Caco-2 (cell line): ENCODE results near the gene SOX5. TPM values are rescaled to one million over a fixed set of nuclear protein-coding genes. Genes with fewer than 3 reads are reported as not detected.

ENCODE experiments used
- BruUV-seq: library from RNA; stranded (reverse); fragments of 400-500 nt; replicated peaks from 2 replicates; lab custom pipeline; 2021; lab: Mats Ljungman, UMichigan
- CTCF ChIA-PET: fragments of 300-600 bp; sonication (Branson Sonifier 250); formaldehyde crosslinking; loops from one replicate; lab custom pipeline; 2022; ENCODE audit warnings: antibody characterized with exemption; lab: Charles Lee
- POLR2A ChIA-PET: fragments of 300-600 bp; sonication (Branson Sonifier 250); formaldehyde crosslinking; loops from one replicate; lab custom pipeline; 2022; ENCODE audit warnings: antibody characterized with exemption; lab: Charles Lee
- DNase-seq, 2 experiments: peaks; one replicate each; pipeline versions ENCODE4 v3.0.0 to v3.0.0-alpha.2; 2020 to 2022
- H3K27me3 ChIP-seq: replicated peaks from 2 replicates; pipeline ENCODE4 v1.6.0; 2011; ENCODE audit warnings: low read length; ENCODE audit not compliant: control insufficient read depth, insufficient read depth
- H3K36me3 ChIP-seq: 2 replicates; pipeline ENCODE4 v1.5.1; 2011; ENCODE audit warnings: low read length; ENCODE audit not compliant: control insufficient read depth, insufficient read depth
- H3K4me1 ChIP-seq: fragments of 250-450 bp; sonication (Bioruptor Pico); 2 replicates; pipeline ENCODE4 v1.5.1; 2020; ENCODE audit warnings: mild to moderate bottlenecking
- H3K4me3 ChIP-seq: 2 replicates; pipeline ENCODE4 v1.5.1; 2011; ENCODE audit warnings: low read depth, mild to moderate bottlenecking, control low read depth, low read length
- H3K9me3 ChIP-seq: fragments of 250-450 bp; sonication (Bioruptor Pico); 2 replicates; pipeline ENCODE4 v1.5.1; 2020; ENCODE audit warnings: mild to moderate bottlenecking, moderate library complexity
- H3K27ac Mint-ChIP-seq: one replicate; pipeline ENCODE4 v1.8.0; 2022; ENCODE audit warnings: mixed read lengths; ENCODE audit not compliant: unreplicated experiment
- H3K27me3 Mint-ChIP-seq: one replicate; pipeline ENCODE4 v1.8.0; 2022; ENCODE audit warnings: mixed read lengths; ENCODE audit not compliant: insufficient read depth, unreplicated experiment
- H3K36me3 Mint-ChIP-seq: one replicate; pipeline ENCODE4 v1.8.0; 2022; ENCODE audit warnings: mild to moderate bottlenecking, mixed read lengths; ENCODE audit not compliant: insufficient read depth, unreplicated experiment
- H3K4me1 Mint-ChIP-seq: one replicate; pipeline ENCODE4 v1.8.0; 2022; ENCODE audit warnings: low read depth, mixed read lengths; ENCODE audit not compliant: unreplicated experiment
- H3K4me3 Mint-ChIP-seq: one replicate; pipeline ENCODE4 v1.8.0; 2022; ENCODE audit warnings: mild to moderate bottlenecking, moderate library complexity, mixed read lengths; ENCODE audit not compliant: unreplicated experiment
- H3K9me3 Mint-ChIP-seq: one replicate; pipeline ENCODE4 v1.8.0; 2022; ENCODE audit warnings: mixed read lengths; ENCODE audit not compliant: unreplicated experiment
- CTCF ChIP-seq, 2 experiments: fragments of 200-600 bp in 1 of 2; IDR thresholded peaks; 1 replicate in 1 of 2; 2 replicates in 1 of 2; pipeline versions ENCODE4 v1.5.1 to v1.8.0; 2011 to 2022; ENCODE audit warnings: antibody characterized with exemption in 1 of 2, control low read depth in 1 of 2, inconsistent platforms in 1 of 2, low read depth in 1 of 2, low read length in 1 of 2, mild to moderate bottlenecking in 1 of 2, moderate library complexity in 1 of 2; ENCODE audit not compliant: insufficient read depth in 1 of 2, severe bottlenecking in 1 of 2, unreplicated experiment in 1 of 2
- intact Hi-C: fragments of 100-400 bp; cut with micrococcal nuclease; formaldehyde crosslinking; loops from one replicate; pipeline ENCODE4 v1.10.0; 2022; ENCODE audit not compliant: unreplicated experiment
- total RNA-seq: library from RNA; stranded (reverse); gene quantifications from 2 replicates; pipeline ENCODE4 v1.2.3, GENCODE V29; 2022

SOX5 gene
- total RNA-seq, 1 experiment from 2014 or later = 15.4 TPM

GRCh38 chr12:23948291-23948690 is 1.2 kb downstream of the SOX5 start:
- ChIA-PET POLR2A (no interaction called here), CTCF (no interaction called here)
- Mint-ChIP-seq H3K27ac (no peak overlapping the region), H3K4me3 (no peak overlapping the region), H3K36me3 (no peaks in the 10 kb centered on the region), H3K9me3 (no peaks in the 10 kb centered on the region), H3K4me1 (no peaks in the 10 kb centered on the region), H3K27me3 (no peaks in the 10 kb centered on the region)
- BruUV-seq = no TSS peak
- Histone ChIP-seq H3K4me3 (no peak overlapping the region), H3K9me3 (no peaks in the 10 kb centered on the region), H3K36me3 (no peaks in the 10 kb centered on the region), H3K27me3 (no peaks in the 10 kb centered on the region), H3K4me1 (no peaks in the 10 kb centered on the region)
- TF ChIP-seq CTCF (IDR thresholded peaks at IDR 0.05; ENCODE audit: insufficient read depth in 1 of 2, low read depth in 1 of 2, low read length in 1 of 2, severe bottlenecking in 1 of 2, unreplicated experiment in 1 of 2) = no peak
- no peak for DNase-seq
- intact Hi-C loops = loop anchor here (10.0 kb wide), 1 partner anchor 743 kb away; no protein-coding TSS in a partner anchor

GRCh38 chr12:23947395-23947794 is 2.1 kb downstream of the SOX5 start:
- CTCF ChIA-PET = no interaction called here
- Histone ChIP-seq H3K27me3 (no peaks in the 10 kb centered on the region), H3K36me3 (no peaks in the 10 kb centered on the region), H3K9me3 (no peaks in the 10 kb centered on the region), H3K4me1 (no peaks in the 10 kb centered on the region), H3K4me3 (no peak overlapping the region)
- POLR2A ChIA-PET = no interaction called here
- Mint-ChIP-seq H3K27ac (no peak overlapping the region), H3K4me3 (no peak overlapping the region), H3K4me1 (no peaks in the 10 kb centered on the region), H3K36me3 (no peaks in the 10 kb centered on the region), H3K9me3 (no peaks in the 10 kb centered on the region), H3K27me3 (no peaks in the 10 kb centered on the region)
- intact Hi-C loops = loop anchor here (2.0 to 10.0 kb wide), 2 partner anchors 191 to 743 kb away; no protein-coding TSS in a partner anchor
- no peak for DNase-seq
- TF ChIP-seq CTCF (IDR thresholded peaks at IDR 0.05; ENCODE audit: insufficient read depth in 1 of 2, low read depth in 1 of 2, low read length in 1 of 2, severe bottlenecking in 1 of 2, unreplicated experiment in 1 of 2) = no peak
- BruUV-seq = no TSS peak

GRCh38 chr12:23945249-23945648 is 4.2 kb downstream of the SOX5 start:
- ChIA-PET CTCF (no interaction called here), POLR2A (no interaction called here)
- Mint-ChIP-seq H3K9me3 (no peaks in the 10 kb centered on the region), H3K4me3 (no peak overlapping the region), H3K4me1 (peaks cover 6% of the 10 kb centered on the region), H3K27me3 (peaks cover 2% of the 10 kb centered on the region), H3K36me3 (no peaks in the 10 kb centered on the region), H3K27ac (no peak overlapping the region)
- Histone ChIP-seq H3K4me3 (no peak overlapping the region), H3K27me3 (no peaks in the 10 kb centered on the region), H3K9me3 (no peaks in the 10 kb centered on the region), H3K4me1 (no peaks in the 10 kb centered on the region), H3K36me3 (no peaks in the 10 kb centered on the region)
- no peak for TF ChIP-seq CTCF (IDR thresholded peaks at IDR 0.05; ENCODE audit: insufficient read depth in 1 of 2, low read depth in 1 of 2, low read length in 1 of 2, severe bottlenecking in 1 of 2, unreplicated experiment in 1 of 2)
- no TSS peak for BruUV-seq
- no peak for DNase-seq
- intact Hi-C loops = loop anchor here (10.0 kb wide), 1 partner anchor 740 kb away; no protein-coding TSS in a partner anchor
